K562 (cell line): ENCODE data around the gene ZNF165. TPM values are rescaled to one million over a fixed set of nuclear protein-coding genes. Genes with fewer than 3 reads are reported as not detected.

Experiments used
- CREB1 ChIP-seq, 2 experiments: sonication (generic) in 1 of 2; formaldehyde crosslinking in 1 of 2; IDR thresholded peaks; 2 replicates each; pipeline versions ENCODE4 v1.6.1 to v1.8.0; 2012 to 2022; ENCODE audit warnings: inconsistent platforms in 1 of 2, mild to moderate bottlenecking in 1 of 2, missing genetic modification reagents in 1 of 2, moderate library complexity in 1 of 2
- FOSL1 ChIP-seq: fragments of 200-800 bp; sonication (Bioruptor generic); conservative IDR thresholded peaks from 2 replicates; pipeline ENCODE4 v1.6.1; 2016; ENCODE audit warnings: missing genetic modification characterization, missing compliant biosample characterization
- PTRF ChIP-seq: fragments of 450-650 bp; IDR thresholded peaks from 2 replicates; pipeline ENCODE4 v1.6.1; 2016; ENCODE audit warnings: mild to moderate bottlenecking, missing genetic modification characterization, missing compliant biosample characterization
- PURB ChIP-seq: sonication (generic); formaldehyde crosslinking; IDR thresholded peaks from 2 replicates; pipeline ENCODE4 v1.9.0; 2021; ENCODE audit warnings: low read depth, mild to moderate bottlenecking, missing genetic modification reagents
- ZNF146 ChIP-seq: IDR thresholded peaks from one replicate; pipeline ENCODE4 v1.6.1; 2018; ENCODE audit warnings: missing compliant biosample characterization; ENCODE audit not compliant: unreplicated experiment
- polyA plus RNA-seq, 8 experiments: library from polyadenylated mRNA; depleted of rRNA in 4 of 8; stranded (reverse) in 5 of 8; unstranded in 3 of 8; fragments of >200 nt; fragmentation: Nextera tagmentation in 2 of 8; fragmentation: Illumina TruSeq in 1 of 8; extraction: Ambion mirVana in 2 of 8; extraction: Trizol in 1 of 8; gene quantifications; 2 replicates each; pipeline versions ENCODE4 v1.2.1 to v1.2.3, GENCODE V29; 2011 to 2014; ENCODE audit warnings: inconsistent platforms in 1 of 8, missing spikeins in 1 of 8
- total RNA-seq, 7 experiments: library from RNA; depleted of rRNA in 6 of 7; stranded (reverse); fragments of >200 nt in 6 of 7; fragmentation: Illumina TruSeq in 2 of 7; extraction: Trizol in 2 of 7; gene quantifications; 2 replicates each; pipeline versions ENCODE4 v1.2.1 to v1.2.3, GENCODE V29; 2011 to 2021; ENCODE audit warnings: low replicate concordance in 1 of 7
- TF ChIP-seq, protein P1 (sequence below): fragments of 200-800 bp; sonication (Bioruptor generic); IDR thresholded peaks from 2 replicates; pipeline ENCODE4 v1.6.1; 2017; ENCODE audit warnings: missing genetic modification characterization, missing compliant biosample characterization
- TF ChIP-seq, protein P2 (sequence below): fragments of 450-650 bp; IDR thresholded peaks from 2 replicates; pipeline ENCODE4 v1.6.1; 2016; ENCODE audit warnings: mild to moderate bottlenecking, moderate library complexity
- TF ChIP-seq, protein P3 (sequence below): fragments of 250-450 bp; sonication (Bioruptor Pico); IDR thresholded peaks from 2 replicates; pipeline ENCODE4 v1.5.0; 2021
- TF ChIP-seq, protein P4 (sequence below): fragments of 450-650 bp; IDR thresholded peaks from one replicate; pipeline ENCODE4 v1.6.1; 2018; ENCODE audit warnings: mild to moderate bottlenecking, moderate library complexity; ENCODE audit not compliant: partially characterized antibody

Gene ZNF165
- total and polyA plus RNA-seq, 9 of the 15 experiments (the other 6 are each of a cell fraction or from before 2014, with no cell fraction given): 0.82 to 3.6 (median 1.2) TPM

DNA sequence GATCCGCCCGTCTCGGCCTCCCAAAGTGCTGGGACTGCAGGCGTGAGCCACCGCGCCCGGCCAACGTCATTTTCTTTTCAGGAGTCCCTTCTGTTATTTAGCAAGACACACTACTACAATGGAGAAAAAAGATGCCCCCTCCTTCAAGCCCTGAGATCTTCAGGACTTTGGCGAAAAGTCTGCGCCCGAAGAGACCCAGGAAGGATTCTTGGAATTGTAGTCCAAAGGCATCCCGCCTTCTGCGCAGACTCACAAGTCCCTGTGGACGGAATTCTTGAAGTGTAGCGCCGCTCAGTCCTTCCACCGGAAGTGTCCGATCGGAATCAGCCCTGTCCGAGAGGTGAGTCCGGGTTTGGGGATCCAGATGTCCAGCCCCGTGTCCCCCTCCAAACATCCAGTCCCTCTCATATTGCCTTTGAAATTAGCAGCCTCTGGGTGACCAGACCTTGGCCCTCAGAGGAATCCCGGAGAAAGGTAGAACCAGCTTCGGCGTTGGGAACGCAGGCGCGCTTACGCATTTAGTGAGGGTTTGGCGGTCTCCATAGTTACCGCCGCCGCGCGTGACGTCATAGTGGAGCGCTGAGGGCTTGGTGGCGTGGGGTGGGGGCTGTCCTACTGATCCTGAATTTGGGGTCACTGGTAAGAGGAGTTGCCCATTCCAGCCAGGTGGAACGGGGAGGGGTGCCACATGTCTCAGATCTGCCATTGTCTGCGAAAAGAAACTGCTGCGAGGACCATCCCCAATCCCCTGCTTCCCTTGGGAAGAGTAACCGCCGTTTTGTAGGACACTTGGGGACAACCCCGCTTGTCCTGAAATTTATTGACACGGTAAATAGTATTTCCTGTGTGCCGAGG lies 490 bp downstream of the ZNF165 start (continued):
- TF ChIP-seq PTRF (tag) (no peak), CREB1 (IDR thresholded peaks at IDR 0.05) (peak; percentile 94), CREB1 (CRISPR knock-in tag; IDR thresholded peaks at IDR 0.05) (peak; percentile 97), FOSL1 (tag) (no peak), PURB (CRISPR knock-in tag) (no peak), ZNF146 (CRISPR knock-in tag) (no peak)
- TF ChIP-seq, protein P1, sequence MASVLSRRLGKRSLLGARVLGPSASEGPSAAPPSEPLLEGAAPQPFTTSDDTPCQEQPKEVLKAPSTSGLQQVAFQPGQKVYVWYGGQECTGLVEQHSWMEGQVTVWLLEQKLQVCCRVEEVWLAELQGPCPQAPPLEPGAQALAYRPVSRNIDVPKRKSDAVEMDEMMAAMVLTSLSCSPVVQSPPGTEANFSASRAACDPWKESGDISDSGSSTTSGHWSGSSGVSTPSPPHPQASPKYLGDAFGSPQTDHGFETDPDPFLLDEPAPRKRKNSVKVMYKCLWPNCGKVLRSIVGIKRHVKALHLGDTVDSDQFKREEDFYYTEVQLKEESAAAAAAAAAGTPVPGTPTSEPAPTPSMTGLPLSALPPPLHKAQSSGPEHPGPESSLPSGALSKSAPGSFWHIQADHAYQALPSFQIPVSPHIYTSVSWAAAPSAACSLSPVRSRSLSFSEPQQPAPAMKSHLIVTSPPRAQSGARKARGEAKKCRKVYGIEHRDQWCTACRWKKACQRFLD: peak; percentile 27; the same call in 1 of the 2 replicates
- TF ChIP-seq, protein P2, sequence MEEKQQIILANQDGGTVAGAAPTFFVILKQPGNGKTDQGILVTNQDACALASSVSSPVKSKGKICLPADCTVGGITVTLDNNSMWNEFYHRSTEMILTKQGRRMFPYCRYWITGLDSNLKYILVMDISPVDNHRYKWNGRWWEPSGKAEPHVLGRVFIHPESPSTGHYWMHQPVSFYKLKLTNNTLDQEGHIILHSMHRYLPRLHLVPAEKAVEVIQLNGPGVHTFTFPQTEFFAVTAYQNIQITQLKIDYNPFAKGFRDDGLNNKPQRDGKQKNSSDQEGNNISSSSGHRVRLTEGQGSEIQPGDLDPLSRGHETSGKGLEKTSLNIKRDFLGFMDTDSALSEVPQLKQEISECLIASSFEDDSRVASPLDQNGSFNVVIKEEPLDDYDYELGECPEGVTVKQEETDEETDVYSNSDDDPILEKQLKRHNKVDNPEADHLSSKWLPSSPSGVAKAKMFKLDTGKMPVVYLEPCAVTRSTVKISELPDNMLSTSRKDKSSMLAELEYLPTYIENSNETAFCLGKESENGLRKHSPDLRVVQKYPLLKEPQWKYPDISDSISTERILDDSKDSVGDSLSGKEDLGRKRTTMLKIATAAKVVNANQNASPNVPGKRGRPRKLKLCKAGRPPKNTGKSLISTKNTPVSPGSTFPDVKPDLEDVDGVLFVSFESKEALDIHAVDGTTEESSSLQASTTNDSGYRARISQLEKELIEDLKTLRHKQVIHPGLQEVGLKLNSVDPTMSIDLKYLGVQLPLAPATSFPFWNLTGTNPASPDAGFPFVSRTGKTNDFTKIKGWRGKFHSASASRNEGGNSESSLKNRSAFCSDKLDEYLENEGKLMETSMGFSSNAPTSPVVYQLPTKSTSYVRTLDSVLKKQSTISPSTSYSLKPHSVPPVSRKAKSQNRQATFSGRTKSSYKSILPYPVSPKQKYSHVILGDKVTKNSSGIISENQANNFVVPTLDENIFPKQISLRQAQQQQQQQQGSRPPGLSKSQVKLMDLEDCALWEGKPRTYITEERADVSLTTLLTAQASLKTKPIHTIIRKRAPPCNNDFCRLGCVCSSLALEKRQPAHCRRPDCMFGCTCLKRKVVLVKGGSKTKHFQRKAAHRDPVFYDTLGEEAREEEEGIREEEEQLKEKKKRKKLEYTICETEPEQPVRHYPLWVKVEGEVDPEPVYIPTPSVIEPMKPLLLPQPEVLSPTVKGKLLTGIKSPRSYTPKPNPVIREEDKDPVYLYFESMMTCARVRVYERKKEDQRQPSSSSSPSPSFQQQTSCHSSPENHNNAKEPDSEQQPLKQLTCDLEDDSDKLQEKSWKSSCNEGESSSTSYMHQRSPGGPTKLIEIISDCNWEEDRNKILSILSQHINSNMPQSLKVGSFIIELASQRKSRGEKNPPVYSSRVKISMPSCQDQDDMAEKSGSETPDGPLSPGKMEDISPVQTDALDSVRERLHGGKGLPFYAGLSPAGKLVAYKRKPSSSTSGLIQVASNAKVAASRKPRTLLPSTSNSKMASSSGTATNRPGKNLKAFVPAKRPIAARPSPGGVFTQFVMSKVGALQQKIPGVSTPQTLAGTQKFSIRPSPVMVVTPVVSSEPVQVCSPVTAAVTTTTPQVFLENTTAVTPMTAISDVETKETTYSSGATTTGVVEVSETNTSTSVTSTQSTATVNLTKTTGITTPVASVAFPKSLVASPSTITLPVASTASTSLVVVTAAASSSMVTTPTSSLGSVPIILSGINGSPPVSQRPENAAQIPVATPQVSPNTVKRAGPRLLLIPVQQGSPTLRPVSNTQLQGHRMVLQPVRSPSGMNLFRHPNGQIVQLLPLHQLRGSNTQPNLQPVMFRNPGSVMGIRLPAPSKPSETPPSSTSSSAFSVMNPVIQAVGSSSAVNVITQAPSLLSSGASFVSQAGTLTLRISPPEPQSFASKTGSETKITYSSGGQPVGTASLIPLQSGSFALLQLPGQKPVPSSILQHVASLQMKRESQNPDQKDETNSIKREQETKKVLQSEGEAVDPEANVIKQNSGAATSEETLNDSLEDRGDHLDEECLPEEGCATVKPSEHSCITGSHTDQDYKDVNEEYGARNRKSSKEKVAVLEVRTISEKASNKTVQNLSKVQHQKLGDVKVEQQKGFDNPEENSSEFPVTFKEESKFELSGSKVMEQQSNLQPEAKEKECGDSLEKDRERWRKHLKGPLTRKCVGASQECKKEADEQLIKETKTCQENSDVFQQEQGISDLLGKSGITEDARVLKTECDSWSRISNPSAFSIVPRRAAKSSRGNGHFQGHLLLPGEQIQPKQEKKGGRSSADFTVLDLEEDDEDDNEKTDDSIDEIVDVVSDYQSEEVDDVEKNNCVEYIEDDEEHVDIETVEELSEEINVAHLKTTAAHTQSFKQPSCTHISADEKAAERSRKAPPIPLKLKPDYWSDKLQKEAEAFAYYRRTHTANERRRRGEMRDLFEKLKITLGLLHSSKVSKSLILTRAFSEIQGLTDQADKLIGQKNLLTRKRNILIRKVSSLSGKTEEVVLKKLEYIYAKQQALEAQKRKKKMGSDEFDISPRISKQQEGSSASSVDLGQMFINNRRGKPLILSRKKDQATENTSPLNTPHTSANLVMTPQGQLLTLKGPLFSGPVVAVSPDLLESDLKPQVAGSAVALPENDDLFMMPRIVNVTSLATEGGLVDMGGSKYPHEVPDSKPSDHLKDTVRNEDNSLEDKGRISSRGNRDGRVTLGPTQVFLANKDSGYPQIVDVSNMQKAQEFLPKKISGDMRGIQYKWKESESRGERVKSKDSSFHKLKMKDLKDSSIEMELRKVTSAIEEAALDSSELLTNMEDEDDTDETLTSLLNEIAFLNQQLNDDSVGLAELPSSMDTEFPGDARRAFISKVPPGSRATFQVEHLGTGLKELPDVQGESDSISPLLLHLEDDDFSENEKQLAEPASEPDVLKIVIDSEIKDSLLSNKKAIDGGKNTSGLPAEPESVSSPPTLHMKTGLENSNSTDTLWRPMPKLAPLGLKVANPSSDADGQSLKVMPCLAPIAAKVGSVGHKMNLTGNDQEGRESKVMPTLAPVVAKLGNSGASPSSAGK: no peak
- TF ChIP-seq, protein P3, sequence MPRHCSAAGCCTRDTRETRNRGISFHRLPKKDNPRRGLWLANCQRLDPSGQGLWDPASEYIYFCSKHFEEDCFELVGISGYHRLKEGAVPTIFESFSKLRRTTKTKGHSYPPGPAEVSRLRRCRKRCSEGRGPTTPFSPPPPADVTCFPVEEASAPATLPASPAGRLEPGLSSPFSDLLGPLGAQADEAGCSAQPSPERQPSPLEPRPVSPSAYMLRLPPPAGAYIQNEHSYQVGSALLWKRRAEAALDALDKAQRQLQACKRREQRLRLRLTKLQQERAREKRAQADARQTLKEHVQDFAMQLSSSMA: peak; percentile 27; the same call in 1 of the 2 replicates
- TF ChIP-seq, protein P4, sequence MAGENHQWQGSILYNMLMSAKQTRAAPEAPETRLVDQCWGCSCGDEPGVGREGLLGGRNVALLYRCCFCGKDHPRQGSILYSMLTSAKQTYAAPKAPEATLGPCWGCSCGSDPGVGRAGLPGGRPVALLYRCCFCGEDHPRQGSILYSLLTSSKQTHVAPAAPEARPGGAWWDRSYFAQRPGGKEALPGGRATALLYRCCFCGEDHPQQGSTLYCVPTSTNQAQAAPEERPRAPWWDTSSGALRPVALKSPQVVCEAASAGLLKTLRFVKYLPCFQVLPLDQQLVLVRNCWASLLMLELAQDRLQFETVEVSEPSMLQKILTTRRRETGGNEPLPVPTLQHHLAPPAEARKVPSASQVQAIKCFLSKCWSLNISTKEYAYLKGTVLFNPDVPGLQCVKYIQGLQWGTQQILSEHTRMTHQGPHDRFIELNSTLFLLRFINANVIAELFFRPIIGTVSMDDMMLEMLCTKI: no peak
